Tibial artery (tissue), 4 donors: ENCODE measurements around the gene PEX5L.

Source experiments
- DNase-seq, 2 donors: peaks; one replicate each; pipeline ENCODE4 v3.0.0-alpha.2; 2019
- H3K27ac ChIP-seq, 2 donors: fragments of 200-600 bp; sonication (generic) in 1 of 2; 1 replicate in 1 of 2; 2 replicates in 1 of 2; pipeline ENCODE4 v1.5.1; 2018 to 2019; ENCODE audit warnings: mild to moderate bottlenecking in 1 of 2
- H3K27me3 ChIP-seq, 2 donors: fragments of 200-600 bp; sonication (generic) in 1 of 2; one replicate each; pipeline versions ENCODE4 v1.5.1 to v1.6.0; 2016 to 2019
- H3K36me3 ChIP-seq, 3 donors: fragments of 200-600 bp; sonication (generic) in 2 of 3; one replicate each; pipeline ENCODE4 v1.5.1; 2016 to 2019; ENCODE audit warnings: mild to moderate bottlenecking in 2 of 3
- H3K4me1 ChIP-seq, 4 donors: fragments of 200-600 bp; sonication (generic) in 2 of 4; 1 replicate in 3 of 4; 2 replicates in 1 of 4; pipeline ENCODE4 v1.5.1; 2016 to 2019
- H3K4me3 ChIP-seq, 2 donors: fragments of 200-600 bp; sonication (generic) in 1 of 2; 1 replicate in 1 of 2; 2 replicates in 1 of 2; pipeline ENCODE4 v1.5.1; 2018 to 2019; ENCODE audit warnings: mild to moderate bottlenecking in 2 of 2
- H3K9me3 ChIP-seq, 3 donors: fragments of 200-600 bp; sonication (generic) in 1 of 3; one replicate each; pipeline ENCODE4 v1.5.1; 2016 to 2019
- intact Hi-C: fragments of 100-400 bp; cut with DNase I; formaldehyde crosslinking; loops from one replicate; pipeline ENCODE4 v1.15.0; 2023; ENCODE audit warnings: low total_unique reads
- TF ChIP-seq, protein P1 (sequence below), 2 experiments: fragments of 200-600 bp in 1 of 2; fragments of 450-650 bp in 1 of 2; IDR thresholded peaks; one replicate each; pipeline ENCODE4 v1.5.1; 2017 to 2019; ENCODE audit warnings: antibody characterized with exemption in 2 of 2, mild to moderate bottlenecking in 1 of 2, moderate library complexity in 1 of 2

PEX5L gene

DNA sequence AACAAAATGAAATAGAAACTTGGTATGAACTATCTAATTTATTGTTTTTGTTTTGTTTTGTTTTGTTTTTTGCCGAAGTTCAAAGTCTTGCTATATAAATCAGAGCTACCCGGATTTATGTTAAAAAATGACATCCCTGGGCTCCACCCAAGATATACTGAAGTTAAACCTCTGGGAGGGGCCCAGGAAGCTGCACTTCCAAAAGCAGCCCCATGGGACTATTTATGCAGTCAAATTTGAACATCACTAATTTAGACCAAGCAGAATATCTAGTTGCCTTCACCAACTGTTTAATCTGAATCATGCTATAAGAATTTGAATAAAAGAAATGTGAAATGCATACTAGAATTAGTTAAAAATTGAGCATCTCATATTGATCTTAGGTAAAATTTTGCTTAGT is 32.2 kb downstream of the PEX5L start:
- TF ChIP-seq, protein P1, sequence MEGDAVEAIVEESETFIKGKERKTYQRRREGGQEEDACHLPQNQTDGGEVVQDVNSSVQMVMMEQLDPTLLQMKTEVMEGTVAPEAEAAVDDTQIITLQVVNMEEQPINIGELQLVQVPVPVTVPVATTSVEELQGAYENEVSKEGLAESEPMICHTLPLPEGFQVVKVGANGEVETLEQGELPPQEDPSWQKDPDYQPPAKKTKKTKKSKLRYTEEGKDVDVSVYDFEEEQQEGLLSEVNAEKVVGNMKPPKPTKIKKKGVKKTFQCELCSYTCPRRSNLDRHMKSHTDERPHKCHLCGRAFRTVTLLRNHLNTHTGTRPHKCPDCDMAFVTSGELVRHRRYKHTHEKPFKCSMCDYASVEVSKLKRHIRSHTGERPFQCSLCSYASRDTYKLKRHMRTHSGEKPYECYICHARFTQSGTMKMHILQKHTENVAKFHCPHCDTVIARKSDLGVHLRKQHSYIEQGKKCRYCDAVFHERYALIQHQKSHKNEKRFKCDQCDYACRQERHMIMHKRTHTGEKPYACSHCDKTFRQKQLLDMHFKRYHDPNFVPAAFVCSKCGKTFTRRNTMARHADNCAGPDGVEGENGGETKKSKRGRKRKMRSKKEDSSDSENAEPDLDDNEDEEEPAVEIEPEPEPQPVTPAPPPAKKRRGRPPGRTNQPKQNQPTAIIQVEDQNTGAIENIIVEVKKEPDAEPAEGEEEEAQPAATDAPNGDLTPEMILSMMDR (IDR thresholded peaks at IDR 0.05): no peak
- H3K27me3 ChIP-seq: no peaks in the 10 kb centered on the region
- DNase-seq: no peak
- intact Hi-C loops: no loop called here
- H3K4me3 ChIP-seq: no peak overlapping the region
- peaks cover 3 to 12% (median 12%) of the 10 kb centered on the region in 3 donors for H3K9me3 ChIP-seq
- H3K36me3 ChIP-seq: no peaks in the 10 kb centered on the region
- no peaks in the 10 kb centered on the region for H3K4me1 ChIP-seq
- H3K27ac ChIP-seq: no peak overlapping the region

- Histone ChIP-seq H3K36me3 (no peaks in the 10 kb centered on the region), H3K9me3 (no peaks in the 10 kb centered on the region), H3K27ac (no peak overlapping the region), H3K27me3 (no peaks in the 10 kb centered on the region), H3K4me1 (no peaks in the 10 kb centered on the region), H3K4me3 (no peak overlapping the region)
- DNase-seq: no peak
- TF ChIP-seq, protein P1 (IDR thresholded peaks at IDR 0.05): no peak
- intact Hi-C loops: no loop called here
Observed at GRCh38 chr3:180002006-180002405, 34.7 kb downstream of the PEX5L start.

DNA sequence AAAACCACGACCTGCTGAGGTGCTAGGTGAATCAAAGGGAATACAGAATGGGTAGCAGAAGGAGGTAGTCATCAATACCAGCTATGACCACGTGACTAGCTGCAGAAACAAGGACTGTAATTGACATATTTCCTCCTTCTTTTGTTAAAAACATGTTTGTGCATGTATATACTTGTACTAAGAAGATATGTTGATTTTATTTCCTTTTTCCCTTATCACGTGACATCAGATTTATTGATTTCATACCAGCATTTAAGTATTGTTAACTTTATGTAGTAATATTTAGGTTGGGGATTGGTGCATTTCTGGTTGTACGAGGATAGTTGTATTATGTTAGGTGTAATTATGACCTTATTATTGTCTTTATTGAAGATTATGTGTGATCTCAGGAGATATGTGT is 36.2 kb downstream of the PEX5L start:
- Histone ChIP-seq H3K4me1 (no peaks in the 10 kb centered on the region), H3K27me3 (no peaks in the 10 kb centered on the region), H3K36me3 (no peaks in the 10 kb centered on the region), H3K27ac (no peak overlapping the region), H3K4me3 (no peak overlapping the region), H3K9me3 (no peaks in the 10 kb centered on the region)
- TF ChIP-seq, protein P1 (IDR thresholded peaks at IDR 0.05): no peak
- no peak for DNase-seq
- intact Hi-C loops: no loop called here

DNA sequence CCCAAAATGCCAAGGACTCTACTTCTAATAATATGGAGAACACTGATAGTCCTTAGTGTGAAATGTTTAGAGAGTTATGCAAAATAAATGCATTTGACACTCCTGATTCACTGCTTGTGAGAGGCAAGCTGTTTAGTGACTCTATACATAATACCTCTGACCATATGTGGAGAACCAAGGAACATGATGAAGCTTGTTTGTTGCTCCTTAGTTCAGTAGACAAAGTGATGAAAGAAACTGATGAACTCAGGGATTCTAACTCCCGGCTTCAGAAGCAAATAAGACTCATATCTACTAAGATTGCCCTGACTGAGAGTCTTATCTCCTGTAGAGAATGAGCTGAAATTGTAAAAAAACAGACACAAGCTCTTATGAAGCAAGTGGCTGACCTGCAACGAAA is 41.3 kb downstream of the PEX5L start:
- TF ChIP-seq, protein P1 (IDR thresholded peaks at IDR 0.05): no peak
- Histone ChIP-seq H3K4me3 (no peak overlapping the region), H3K9me3 (no peaks in the 10 kb centered on the region), H3K27ac (no peak overlapping the region), H3K4me1 (no peaks in the 10 kb centered on the region), H3K36me3 (no peaks in the 10 kb centered on the region), H3K27me3 (no peaks in the 10 kb centered on the region)
- intact Hi-C loops: no loop called here
- no peak for DNase-seq

- H3K27me3 ChIP-seq: no peaks in the 10 kb centered on the region
- TF ChIP-seq, protein P1 (IDR thresholded peaks at IDR 0.05): no peak
- H3K36me3 ChIP-seq: no peaks in the 10 kb centered on the region
- H3K27ac ChIP-seq: no peak overlapping the region
- no peaks in the 10 kb centered on the region for H3K4me1 ChIP-seq
- no peak for DNase-seq
- no peaks in the 10 kb centered on the region for H3K9me3 ChIP-seq
- H3K4me3 ChIP-seq: no peak overlapping the region
- intact Hi-C loops: no loop called here
Observed at GRCh38 chr3:179991883-179992282, 44.9 kb downstream of the PEX5L start.

- TF ChIP-seq, protein P1 (IDR thresholded peaks at IDR 0.05): no peak
- H3K36me3 ChIP-seq: no peaks in the 10 kb centered on the region
- intact Hi-C loops: no loop called here
- H3K9me3 ChIP-seq: no peaks in the 10 kb centered on the region
- no peak for DNase-seq
- H3K27me3 ChIP-seq: no peaks in the 10 kb centered on the region
- H3K4me1 ChIP-seq: no peaks in the 10 kb centered on the region
- no peak overlapping the region for H3K4me3 ChIP-seq
- H3K27ac ChIP-seq: no peak overlapping the region
Observed at GRCh38 chr3:179991104-179991503, 45.6 kb downstream of the PEX5L start.
